Stimulated activated CD8-positive, alpha-beta memory T cell treated with anti-CD3 and anti-CD28 coated beads, Interleukin-4, amount 100 ng/mL, for 4 hours (primary cell): Measurements from ENCODE around the gene TAOK1.
"Not testable (repeated sequence)": the region's sequence is repeated elsewhere in the genome, so short reads cannot be mapped to it uniquely, and the experiment has no call there.

Experiments used
- DNase-seq, 2 donors: peaks; one replicate each; pipeline ENCODE4 v3.0.0-alpha.2; 2020; ENCODE audit warnings: low read depth in 2 of 2, low spot score in 1 of 2

The TAOK1 gene

GRCh38 chr17:29443041-29443739 is 53.0 kb downstream of the TAOK1 start:
- no peak for DNase-seq

GRCh38 chr17:29444589-29444988 is 54.4 kb downstream of the TAOK1 start:
- DNase-seq, result no peak

GRCh38 chr17:29445844-29446243 is 55.7 kb downstream of the TAOK1 start:
- DNase-seq, result no peak

- DNase-seq, result no peak
Observed at GRCh38 chr17:29449865-29450671, 59.9 kb downstream of the TAOK1 start.

GRCh38 chr17:29451121-29451742 is 61.1 kb downstream of the TAOK1 start:
- no peak for DNase-seq

- no peak for DNase-seq
Observed at GRCh38 chr17:29458066-29458465, 67.9 kb downstream of the TAOK1 start.

- no peak for DNase-seq
Observed at GRCh38 chr17:29461483-29462206, 71.5 kb downstream of the TAOK1 start.

- no peak for DNase-seq
Observed at GRCh38 chr17:29469276-29469675, 79.1 kb downstream of the TAOK1 start.

GRCh38 chr17:29473437-29473836 is 83.3 kb downstream of the TAOK1 start:
- not testable (repeated sequence) for DNase-seq

GRCh38 chr17:29474297-29474696 is 84.1 kb downstream of the TAOK1 start:
- no peak for DNase-seq

- DNase-seq, result no peak
Observed at GRCh38 chr17:29475891-29476290, 85.7 kb downstream of the TAOK1 start.

- not testable (repeated sequence) for DNase-seq
Observed at GRCh38 chr17:29480249-29480928, 90.2 kb downstream of the TAOK1 start.

- DNase-seq, result no peak
Observed at GRCh38 chr17:29483503-29483902, 93.3 kb downstream of the TAOK1 start.

GRCh38 chr17:29495011-29495410 is 104.8 kb downstream of the TAOK1 start:
- no peak for DNase-seq

GRCh38 chr17:29504711-29505110 is 114.5 kb downstream of the TAOK1 start:
- no peak for DNase-seq

GRCh38 chr17:29505836-29506235 is 115.7 kb downstream of the TAOK1 start:
- no peak for DNase-seq

- DNase-seq, result no peak
Observed at GRCh38 chr17:29510953-29511352, 120.8 kb downstream of the TAOK1 start.

- DNase-seq, result no peak
Observed at GRCh38 chr17:29514792-29515191, 124.6 kb downstream of the TAOK1 start.

- DNase-seq, result no peak
Observed at GRCh38 chr17:29518359-29518758, 128.2 kb downstream of the TAOK1 start.

GRCh38 chr17:29524692-29525091 is 134.5 kb downstream of the TAOK1 start:
- no peak for DNase-seq

- DNase-seq, result no peak
Observed at GRCh38 chr17:29526322-29526721, 136.2 kb downstream of the TAOK1 start.
